GM21528 (cell line): ENCODE data around the gene USP31.

Experiments used
- ATAC-seq: cut with Tn5 transposase; IDR thresholded peaks from one replicate; pipeline ENCODE4 v1.9.1; 2021; ENCODE audit warnings: mild to moderate bottlenecking, moderate library complexity; ENCODE audit not compliant: unreplicated experiment, low FRiP score

The USP31 gene

DNA sequence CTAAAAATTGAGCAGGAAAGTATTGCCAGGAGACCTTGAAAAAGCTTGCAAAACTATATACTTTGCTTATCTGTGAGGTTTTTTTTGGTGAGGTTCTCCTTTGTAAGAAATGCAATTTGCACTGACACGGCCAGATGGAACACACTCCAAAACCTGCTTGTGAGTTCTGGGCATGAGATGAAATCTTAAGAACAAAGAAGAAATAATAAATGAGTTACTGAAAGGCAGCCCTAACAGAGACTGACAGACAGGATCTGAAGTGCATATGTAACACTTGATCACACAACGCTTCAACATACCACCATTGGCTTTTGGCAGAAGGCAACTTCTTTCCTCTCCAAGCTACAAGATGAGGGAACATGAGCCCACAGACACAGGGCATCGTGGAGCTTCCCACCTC lies 82.6 kb downstream of the USP31 start:
- ATAC-seq = no peak

DNA sequence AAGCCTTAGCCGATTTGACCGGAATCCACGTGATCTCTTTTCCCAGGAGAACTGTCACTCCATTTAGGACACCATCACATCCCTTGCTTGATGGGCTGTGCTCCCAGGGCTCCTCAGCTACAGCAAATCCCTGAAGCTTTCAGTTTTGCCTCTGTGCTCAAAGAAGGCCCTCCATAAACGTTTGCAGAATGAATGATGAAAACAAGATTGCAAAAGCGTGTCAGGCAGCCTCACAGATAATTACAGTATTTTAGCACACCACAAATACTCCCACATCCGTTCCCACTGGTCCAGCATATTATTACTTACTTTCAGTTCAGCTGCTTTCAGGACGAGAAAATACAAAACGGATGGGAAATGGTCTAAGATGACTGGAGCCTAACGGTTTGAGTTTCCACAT lies 84.6 kb downstream of the USP31 start:
- ATAC-seq = no peak

DNA sequence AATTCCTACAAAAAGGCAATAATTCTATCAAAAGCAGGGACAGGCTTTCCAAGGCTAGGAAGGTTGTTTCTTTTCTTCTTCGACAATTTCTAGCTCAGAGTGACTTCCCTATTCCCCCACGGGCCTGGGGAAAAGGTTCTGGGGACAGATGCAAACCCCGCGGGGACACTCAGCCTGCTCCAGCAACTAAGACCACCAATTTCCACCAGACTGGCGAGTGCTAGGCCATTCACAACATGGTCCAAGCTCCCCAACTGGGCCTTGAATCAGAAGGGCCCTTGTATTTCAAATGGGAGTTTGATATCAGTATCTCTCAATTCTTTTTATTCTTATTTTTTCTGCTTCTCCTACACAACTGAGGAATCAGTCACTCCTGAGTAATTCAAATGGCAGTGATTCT lies 86.7 kb downstream of the USP31 start:
- no peak for ATAC-seq

DNA sequence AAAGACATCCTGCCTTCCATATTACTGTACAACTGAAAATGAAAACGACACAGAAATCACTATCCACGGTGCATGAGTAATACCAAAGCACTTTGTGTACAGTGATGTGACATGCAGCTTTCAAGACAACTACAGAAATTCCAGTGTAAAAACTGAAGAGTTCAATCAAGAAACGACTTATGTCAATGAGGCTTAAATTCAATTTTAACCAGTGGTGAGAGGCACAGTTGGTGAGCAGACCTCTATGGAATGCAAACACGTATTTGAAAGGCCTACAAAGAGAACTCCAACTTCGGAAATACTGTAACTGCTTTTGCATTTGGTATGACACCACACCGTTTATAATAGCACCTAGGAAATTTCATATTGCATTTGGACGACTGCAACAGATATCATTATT lies 87.6 kb downstream of the USP31 start:
- no peak for ATAC-seq

DNA sequence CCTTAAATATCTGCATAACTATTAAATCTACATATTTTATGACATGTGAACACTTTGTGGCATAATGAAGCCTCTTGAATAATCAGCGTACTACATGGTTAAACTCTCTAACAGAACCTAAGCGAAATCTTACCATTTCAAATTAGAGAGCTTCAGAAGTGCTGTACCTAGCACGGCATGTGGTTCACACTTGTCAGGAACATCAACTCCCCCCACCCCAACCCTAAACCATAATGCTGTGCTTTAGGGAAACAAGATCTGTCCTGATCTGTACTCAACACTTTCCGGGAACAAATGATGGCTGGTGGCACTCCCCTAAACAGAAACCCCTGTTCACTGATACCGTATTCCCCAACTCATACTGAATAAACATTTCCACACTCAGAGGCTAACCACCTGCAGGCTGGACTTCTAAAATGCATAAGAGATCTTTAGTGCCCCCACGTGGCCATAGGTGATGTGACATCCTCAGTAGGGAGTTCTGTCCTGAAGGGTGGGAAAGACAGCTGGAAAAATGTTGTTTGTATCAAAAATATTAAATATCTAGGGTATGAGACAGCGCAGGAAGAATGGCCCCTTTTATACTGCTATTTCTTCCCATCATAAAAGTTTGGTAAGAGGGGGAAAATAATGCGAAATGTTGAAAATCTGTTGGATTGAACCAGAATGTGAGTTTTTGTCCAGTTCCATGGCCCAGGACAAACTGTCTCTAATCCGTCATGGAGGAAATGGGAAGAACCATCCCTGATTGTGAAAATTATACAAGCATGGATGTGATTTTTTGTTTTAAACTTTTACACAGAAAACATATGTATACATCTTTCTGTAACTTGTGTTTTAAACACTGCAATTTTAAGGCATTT lies 88.6 kb downstream of the USP31 start:
- no peak for ATAC-seq

DNA sequence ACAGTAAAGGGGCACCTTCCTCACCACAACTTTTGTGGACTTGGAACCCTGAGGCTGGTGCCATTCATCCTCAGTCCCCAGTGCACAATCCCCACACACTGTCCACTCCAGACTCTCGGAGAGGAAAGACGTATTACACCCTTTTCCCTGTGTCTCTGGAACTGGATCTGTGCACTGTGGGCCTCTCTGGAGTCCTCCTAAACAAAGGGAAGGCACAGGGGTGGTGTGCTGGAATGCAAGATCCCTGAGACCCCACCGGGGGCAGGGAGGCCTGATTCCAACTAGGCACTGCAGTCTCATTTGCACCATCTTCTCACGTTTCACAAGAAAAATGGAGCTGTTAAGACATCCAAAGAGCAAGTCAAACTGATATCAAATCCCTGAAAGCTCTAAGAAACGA lies 89.8 kb downstream of the USP31 start:
- ATAC-seq = no peak

DNA sequence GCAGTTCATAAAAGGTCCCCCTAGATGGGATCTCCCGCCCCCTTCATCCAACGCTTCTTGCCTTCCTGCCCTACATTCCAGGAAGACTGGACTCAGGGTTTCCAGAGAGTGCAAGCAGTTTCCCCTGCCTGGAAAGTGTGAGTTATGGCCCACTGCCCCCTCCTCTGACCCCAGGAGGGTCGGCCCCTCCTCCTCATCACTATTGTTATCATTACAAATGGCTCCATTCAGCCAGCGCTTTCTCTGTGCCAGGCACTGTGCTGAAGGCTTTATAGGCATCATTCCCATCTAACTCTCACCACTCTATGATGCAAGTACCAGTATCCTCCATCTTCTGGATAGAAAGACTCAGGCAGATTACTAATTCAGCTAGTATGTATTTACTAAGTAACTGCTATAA lies 90.7 kb downstream of the USP31 start:
- ATAC-seq = no peak

DNA sequence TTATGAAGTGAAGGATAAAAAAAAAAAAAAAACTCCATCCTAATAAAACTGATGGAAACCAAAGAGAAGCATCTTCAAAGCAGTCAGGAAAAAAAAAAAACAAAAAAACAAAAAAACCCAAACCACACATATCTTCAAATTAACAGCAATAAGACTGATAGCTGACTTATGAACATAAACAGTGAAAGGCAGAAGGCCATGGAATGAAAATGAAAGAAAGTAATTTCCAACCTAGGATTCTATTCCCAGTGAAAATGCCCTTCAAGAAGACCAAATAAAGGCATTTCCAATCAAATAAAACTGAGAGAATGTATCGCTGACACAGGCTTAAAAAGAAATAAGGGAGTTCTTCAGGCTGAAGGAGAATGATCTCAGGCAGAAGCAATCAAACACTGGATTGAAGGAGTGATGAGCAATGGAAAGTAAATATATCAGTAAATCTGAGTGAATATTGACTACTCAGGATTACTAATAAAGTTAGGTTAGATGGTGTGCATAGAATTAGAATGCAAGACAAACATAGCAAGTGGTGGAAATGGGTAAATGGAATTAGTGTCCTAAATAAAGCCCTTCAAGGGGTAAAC lies 92.1 kb downstream of the USP31 start:
- ATAC-seq = no peak

DNA sequence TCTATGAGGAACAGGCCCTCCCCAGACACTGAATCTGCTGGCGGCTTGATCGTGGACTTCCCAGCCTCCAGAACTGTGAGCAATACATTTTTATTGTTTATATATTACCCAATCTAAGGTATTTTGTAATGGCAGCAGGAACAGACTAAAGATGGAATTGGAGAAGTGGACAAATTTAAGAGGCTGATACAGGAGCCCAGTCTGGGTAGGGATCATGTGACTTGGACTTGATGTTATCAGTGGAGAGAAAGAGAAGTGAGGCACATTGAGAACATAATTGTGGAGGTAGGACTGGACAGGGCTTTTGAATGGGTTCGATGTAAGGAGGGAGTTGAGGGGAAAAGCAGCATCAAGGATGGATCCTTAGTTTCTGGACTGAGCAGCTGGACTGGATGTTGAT lies 93.8 kb downstream of the USP31 start:
- no peak for ATAC-seq

DNA sequence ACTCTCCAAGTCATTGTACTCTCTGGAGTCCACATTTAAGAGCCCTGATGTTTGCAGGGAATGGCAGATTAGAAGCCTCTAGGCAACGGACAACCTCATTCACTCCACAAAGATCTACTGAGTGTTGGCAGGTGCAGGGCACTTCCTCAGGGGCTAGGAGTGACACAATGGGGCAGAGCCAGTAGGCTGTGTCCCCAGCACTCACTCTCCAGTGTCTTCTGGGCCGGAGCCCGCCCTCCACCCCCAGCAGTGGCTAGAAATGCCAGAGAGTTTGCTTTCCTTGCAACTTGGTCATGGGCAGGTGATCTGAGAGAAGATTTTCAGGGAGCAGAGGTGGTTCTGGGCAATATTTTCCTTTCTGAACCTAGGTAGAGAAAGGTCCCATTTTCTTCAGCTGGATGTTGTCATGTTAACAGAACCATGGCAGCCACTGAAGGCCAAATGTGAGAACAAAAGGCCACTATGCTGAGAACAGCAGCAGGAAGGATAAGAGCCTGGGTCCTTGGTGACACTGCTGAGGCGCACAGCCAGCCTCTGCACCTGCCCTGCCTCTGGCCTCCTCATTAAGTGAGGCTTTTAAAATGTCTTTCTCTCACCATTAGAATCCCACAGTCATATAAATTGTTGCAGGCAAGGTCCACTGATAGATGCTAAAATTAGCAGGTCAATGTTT lies 96.2 kb downstream of the USP31 start:
- ATAC-seq = no peak

DNA sequence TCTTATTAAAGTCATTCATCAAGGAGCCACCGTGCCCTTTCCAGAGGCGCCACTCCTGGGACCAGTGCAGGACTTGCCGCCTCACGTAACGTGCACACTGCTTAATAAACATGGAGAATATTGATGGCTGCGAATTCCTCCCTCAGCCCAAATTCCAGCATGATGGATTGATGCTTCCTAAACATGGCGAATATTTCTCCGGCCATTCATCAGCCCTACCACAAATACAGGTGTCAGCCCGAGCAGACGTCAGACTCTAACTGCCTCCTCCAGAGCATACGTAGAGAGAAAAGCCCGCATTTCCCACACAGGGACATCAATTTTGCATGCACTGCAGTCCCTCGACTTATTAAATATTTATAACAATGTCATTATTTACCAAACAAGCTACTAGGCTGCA lies 97.0 kb downstream of the USP31 start:
- no peak for ATAC-seq

DNA sequence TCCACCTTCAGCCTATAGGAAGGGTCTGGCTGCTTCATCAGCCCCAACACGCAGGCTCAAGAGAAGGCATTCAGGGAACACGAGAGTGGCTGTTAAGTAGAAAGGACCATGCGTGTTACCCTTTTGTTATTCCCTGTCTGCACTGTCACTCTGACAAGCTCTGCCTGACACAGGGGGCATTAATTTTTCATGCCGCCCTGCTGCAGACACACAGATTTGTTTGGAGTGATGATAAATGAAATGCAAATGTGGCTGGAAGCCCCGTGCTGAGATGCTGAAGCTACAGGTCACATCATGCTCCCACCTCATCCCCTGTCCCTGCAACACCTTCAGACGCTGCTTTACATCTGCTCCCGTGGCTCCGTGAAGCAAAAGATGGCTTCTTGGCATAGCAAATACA lies 97.7 kb downstream of the USP31 start:
- ATAC-seq = no peak

DNA sequence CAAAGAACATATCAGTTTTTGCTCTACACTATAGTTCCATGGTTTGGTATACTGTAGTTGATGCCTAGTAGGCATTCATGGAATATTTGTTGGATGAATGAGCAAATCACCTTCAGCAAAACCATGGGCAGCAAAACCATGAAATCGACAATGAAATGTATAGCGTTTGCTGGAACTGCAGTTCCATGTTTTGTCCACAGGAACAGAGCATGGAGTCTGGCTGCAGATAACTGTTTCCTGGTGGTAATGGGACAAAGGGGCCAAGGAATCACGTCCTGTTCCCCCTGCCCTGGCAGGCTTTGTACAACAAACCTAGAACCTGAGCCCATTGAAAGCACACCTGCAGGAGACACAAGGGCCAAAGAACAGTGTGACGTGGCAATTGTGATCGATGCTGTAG lies 101.1 kb downstream of the USP31 start:
- ATAC-seq = no peak

DNA sequence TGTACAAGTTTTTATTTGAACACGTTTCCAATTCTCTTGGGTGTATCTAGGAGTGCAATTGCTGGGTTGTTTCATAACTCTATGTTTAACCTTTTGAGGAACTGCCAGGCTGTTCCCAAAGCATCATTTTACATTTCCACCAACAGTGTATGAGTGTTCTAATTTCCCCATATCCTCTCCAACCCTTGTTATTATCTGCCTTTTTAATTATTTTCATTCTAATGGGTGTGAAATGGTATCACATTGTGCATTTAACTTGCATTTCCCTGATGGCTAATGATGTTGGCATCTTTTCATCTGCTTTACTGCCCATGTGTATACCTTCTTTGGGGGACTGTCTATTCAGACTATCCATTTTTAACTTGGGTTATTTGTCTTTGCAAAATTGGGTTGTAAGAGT lies 104.2 kb downstream of the USP31 start:
- no peak for ATAC-seq

DNA sequence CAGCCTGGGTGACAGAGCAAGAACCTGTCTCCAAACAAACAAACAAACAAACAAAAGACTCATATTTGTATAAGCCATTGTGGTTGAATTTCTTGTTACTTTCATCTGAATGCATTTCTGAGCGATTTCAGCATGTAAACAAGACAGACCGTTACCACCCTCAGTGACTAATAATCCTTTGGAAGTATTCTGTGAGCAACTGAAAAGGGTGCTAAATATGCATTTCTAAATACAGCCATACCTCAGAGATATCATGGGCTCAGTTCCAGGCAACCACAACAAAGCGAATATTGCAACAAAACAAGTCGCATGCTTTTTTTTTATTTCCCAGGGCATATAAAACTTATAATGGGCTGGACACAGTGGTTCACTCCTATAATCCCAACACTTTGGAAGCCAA lies 109.0 kb downstream of the USP31 start:
- ATAC-seq = no peak

DNA sequence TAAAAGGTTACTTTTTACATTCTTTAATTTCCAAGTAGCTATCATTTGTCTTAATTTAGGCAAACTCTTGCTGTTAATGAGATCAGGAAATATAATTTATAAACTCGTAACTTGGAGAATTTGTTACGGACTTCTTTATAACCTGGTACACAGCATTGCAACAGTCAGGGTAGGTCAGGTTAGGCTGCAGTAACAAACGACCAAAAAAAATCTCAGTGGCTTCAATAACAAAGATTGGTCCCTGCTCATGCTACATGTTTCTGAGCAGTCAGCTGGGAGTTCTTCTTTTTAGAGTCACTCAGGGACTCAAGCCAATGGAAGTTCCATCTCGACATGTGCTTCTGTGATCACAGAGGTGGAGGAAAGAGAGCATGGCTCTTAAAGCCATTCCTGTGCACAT lies 110.1 kb downstream of the USP31 start:
- ATAC-seq = no peak

DNA sequence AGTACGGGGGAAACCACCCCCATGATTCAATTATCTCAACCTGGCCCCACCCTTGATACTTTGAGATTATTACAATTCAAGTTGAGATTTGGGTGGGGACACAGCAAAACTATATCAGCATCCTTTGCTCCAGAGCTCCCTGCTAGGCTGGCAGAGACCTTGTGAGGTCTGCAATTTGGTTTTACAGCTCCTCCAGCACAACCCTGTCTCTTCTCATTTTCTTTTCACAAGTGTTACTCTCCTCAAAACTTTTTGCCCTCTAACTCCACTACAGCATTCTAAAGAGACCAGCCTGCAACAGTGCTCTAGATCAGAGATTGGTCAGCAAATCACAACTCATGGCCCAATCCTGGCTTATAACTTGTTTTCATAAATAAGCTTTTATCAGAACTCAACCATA lies 114.0 kb downstream of the USP31 start:
- no peak for ATAC-seq

DNA sequence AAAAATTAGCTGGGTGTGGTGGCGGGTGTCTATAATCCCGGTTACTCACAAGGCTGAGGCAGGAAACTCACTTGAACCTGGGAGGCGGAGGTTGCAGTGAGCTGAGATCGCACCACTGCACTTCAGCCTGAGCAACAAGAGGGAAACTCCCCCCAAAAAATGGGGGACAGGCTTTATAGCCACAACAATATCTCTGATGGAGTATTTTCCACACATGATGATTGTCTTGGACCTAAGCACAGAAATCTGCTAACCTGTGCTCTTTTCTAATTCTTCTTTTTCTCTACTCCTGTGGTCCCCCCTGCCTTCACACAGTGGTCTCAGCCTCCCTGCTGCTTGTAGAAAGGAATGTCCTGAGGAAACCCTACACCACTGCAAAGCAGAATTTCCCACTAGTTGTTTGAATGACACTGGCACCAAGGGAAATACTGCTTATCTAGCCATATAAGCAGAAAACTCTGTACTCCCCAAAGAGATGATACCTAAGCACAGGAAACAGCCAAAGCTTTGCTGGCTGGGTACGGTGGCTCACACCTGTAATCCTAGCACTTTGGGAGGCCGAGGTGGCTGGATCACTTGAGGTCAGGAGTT lies 117.6 kb downstream of the USP31 start:
- no peak for ATAC-seq

DNA sequence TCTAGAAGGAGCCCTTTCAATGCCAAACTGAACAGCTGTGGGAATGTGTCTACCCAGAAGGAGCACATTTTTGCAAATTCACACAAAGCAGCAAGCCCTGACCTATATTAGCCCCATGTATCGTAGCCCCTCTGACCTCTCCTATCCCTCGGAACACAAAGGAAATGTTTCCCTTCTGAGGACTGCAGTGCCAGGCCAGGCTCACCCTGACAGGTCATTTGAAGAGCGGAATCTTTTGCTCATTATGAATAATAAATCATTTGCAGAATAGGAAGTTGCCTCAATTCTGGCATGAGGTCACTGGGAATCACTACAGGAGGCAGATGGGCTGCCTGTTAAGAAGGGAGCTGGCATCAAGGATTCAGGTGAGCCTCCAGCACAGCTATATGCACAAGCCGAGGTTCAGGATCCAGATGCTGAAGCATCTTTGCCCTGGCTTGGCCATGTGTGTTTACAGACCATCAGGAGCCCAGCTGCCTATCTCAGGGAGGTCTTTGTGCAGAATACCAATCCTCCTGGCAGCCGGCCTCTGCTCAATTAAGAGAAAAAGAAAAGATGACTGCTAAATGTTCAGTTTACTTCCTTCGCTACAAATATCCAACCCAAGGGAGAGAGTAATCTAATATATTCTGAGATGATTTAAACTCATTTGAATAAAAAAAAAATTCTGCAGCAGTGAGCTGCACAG lies 119.4 kb downstream of the USP31 start:
- ATAC-seq = no peak

DNA sequence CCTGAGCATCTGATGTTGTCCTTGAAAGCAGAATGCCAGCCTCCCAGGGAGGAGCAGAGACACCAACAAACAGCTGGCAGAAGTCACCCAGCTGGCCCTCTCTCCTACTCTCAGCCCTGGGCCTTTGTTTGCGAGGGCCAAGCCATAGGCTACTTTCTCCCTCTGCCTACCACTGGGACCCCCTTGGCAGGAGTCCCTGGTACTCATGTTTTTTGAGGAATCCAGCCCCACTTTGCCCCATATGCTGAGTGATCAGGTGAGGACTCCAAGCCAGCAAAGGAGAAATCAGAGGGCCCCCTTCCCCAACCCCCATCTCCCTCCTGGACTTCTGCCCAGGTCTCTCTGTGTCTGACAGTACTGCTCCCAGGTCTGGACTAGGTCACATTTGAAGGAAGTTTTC lies 121.9 kb downstream of the USP31 start:
- ATAC-seq = no peak

DNA sequence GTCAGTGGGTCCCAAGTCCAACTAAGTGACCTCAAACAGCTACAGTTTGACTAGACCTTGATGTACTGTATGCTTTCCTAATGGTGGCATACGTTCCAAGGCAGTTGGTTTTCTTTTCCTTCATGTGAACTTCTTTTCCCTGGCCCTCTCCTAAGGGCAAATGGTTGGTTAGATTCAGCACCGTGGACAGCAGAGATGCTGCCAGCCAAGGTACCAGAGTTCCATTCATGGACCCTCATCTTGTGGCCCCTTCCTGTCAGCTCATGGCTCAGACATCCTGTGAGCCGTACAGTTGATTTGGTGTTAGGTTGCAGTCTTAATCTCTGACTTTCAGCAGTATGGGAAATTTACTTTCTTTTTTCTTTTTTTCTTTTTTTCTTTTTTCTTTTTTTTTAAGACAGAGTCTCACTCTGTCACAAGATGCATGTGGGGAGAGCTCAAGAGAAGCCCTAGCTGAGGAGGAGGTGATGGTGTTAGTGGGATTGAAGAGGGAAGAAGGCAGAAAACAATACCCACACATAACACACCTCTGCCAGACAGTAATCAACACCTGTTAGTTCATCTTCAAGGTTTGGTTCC lies 122.4 kb downstream of the USP31 start:
- no peak for ATAC-seq
